Ovary (tissue), 3 donors: ENCODE data around the gene APOD.
"Not testable (repeated sequence)": the region's sequence is repeated elsewhere in the genome, so short reads cannot be mapped to it uniquely, and the experiment has no call there.

Source experiments
- CTCF ChIP-seq, 3 donors: fragments of 450-650 bp in 2 of 3; fragments of 200-600 bp in 1 of 3; IDR thresholded peaks; one replicate each; pipeline versions ENCODE4 v1.5.1 to v1.8.0; 2016 to 2022; ENCODE audit warnings: antibody characterized with exemption in 3 of 3, mild to moderate bottlenecking in 1 of 3
- EP300 ChIP-seq: sonication (generic); formaldehyde crosslinking; IDR thresholded peaks from one replicate; pipeline ENCODE4 v1.6.1; 2017; ENCODE audit warnings: antibody characterized with exemption
- POLR2A ChIP-seq: fragments of 450-650 bp; IDR thresholded peaks from one replicate; pipeline ENCODE4 v1.6.1; 2017; ENCODE audit warnings: antibody characterized with exemption, mild to moderate bottlenecking, moderate library complexity
- donor health status: DM: no; HTN: no; CAD: no.

GRCh38 chr3:195630086-195630917, 46.6 kb upstream of the APOD start:
- not testable (repeated sequence) for TF ChIP-seq CTCF (IDR thresholded peaks at IDR 0.05); POLR2A; EP300
